GM19351 (cell line): ENCODE data around the gene PCSK5.
"Not testable (repeated sequence)": the region's sequence is repeated elsewhere in the genome, so short reads cannot be mapped to it uniquely, and the experiment has no call there.

Experiments used
- ATAC-seq: cut with Tn5 transposase; IDR thresholded peaks from one replicate; pipeline ENCODE4 v1.9.1; 2021; ENCODE audit warnings: mild to moderate bottlenecking, moderate library complexity; ENCODE audit not compliant: unreplicated experiment

PCSK5 gene

GRCh38 chr9:75889577-75889976 lies 896 bp upstream of the PCSK5 start:
- no peak for ATAC-seq

GRCh38 chr9:75889977-75890471 lies 449 bp upstream of the PCSK5 start:
- no peak for ATAC-seq

- ATAC-seq: peak; percentile 12
Observed at GRCh38 chr9:75891277-75891741, 836 bp downstream of the PCSK5 start.

- ATAC-seq: no peak
Observed at GRCh38 chr9:75891771-75892215, 1.3 kb downstream of the PCSK5 start.

GRCh38 chr9:75892216-75892911 lies 1.9 kb downstream of the PCSK5 start:
- ATAC-seq: no peak

- no peak for ATAC-seq
Observed at GRCh38 chr9:75893106-75893505, 2.6 kb downstream of the PCSK5 start.

GRCh38 chr9:75894566-75894965 lies 4.1 kb downstream of the PCSK5 start:
- no peak for ATAC-seq

GRCh38 chr9:75895112-75895511 lies 4.6 kb downstream of the PCSK5 start:
- ATAC-seq: no peak

GRCh38 chr9:75896193-75896592 lies 5.7 kb downstream of the PCSK5 start:
- no peak for ATAC-seq

- ATAC-seq: not testable (repeated sequence)
Observed at GRCh38 chr9:75900893-75901524, 10.5 kb downstream of the PCSK5 start.

- ATAC-seq: no peak
Observed at GRCh38 chr9:75903785-75904360, 13.4 kb downstream of the PCSK5 start.

GRCh38 chr9:75904364-75904763 lies 13.9 kb downstream of the PCSK5 start:
- no peak for ATAC-seq

GRCh38 chr9:75906531-75906930 lies 16.1 kb downstream of the PCSK5 start:
- ATAC-seq: no peak

GRCh38 chr9:75907329-75907728 lies 16.9 kb downstream of the PCSK5 start:
- ATAC-seq: no peak

GRCh38 chr9:75907923-75908322 lies 17.4 kb downstream of the PCSK5 start:
- ATAC-seq: no peak

- ATAC-seq: no peak
Observed at GRCh38 chr9:75909776-75910175, 19.3 kb downstream of the PCSK5 start.

GRCh38 chr9:75910731-75911130 lies 20.3 kb downstream of the PCSK5 start:
- no peak for ATAC-seq

- no peak for ATAC-seq
Observed at GRCh38 chr9:75911390-75911789, 20.9 kb downstream of the PCSK5 start.

GRCh38 chr9:75912951-75913350 lies 22.5 kb downstream of the PCSK5 start:
- no peak for ATAC-seq

GRCh38 chr9:75914002-75914401 lies 23.5 kb downstream of the PCSK5 start:
- ATAC-seq: no peak

GRCh38 chr9:75914883-75915452 lies 24.5 kb downstream of the PCSK5 start:
- no peak for ATAC-seq

GRCh38 chr9:75918154-75918553 lies 27.7 kb downstream of the PCSK5 start:
- no peak for ATAC-seq
